NCI-H2029 treated with DMSO at 0.1 percent for 48 hours (cell line): ENCODE measurements around the gene CHD1.
A peak's percentile ranks its signal among the peaks of the same experiment; 100 is the strongest.

Experiments
- DNase-seq: peaks from one replicate; lab custom pipeline; 2025; lab: John Stamatoyannopoulos, UW

The CHD1 gene

GRCh38 chr5:98899456-98899855, 29.4 kb downstream of the CHD1 start:
- no peak for DNase-seq

- no peak for DNase-seq
These were observed 30.1 kb downstream of the CHD1 start for GRCh38 chr5:98898743-98899142.

GRCh38 chr5:98891591-98891990, 37.2 kb downstream of the CHD1 start:
- DNase-seq: no peak

GRCh38 chr5:98880598-98880997, 48.2 kb downstream of the CHD1 start:
- no peak for DNase-seq

DNA sequence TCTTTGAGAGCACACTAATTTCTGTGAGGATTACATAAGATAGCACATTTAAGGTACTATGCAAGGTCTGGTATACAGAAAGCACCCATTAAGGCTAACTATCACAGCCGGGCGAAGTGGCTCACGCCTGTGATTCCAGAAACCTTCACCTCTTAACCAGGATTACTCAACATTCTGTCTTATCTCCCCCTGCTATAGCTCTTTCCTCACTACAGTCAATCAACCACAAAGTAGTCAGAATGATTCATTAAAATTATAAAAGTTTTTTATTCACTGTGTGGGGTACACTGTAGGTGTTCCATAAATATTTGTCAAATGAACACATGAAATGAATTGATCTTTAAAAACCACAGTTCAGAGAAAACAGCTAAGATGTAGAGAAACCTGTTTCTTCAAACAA, 48.7 kb downstream of the CHD1 start:
- no peak for DNase-seq

DNA sequence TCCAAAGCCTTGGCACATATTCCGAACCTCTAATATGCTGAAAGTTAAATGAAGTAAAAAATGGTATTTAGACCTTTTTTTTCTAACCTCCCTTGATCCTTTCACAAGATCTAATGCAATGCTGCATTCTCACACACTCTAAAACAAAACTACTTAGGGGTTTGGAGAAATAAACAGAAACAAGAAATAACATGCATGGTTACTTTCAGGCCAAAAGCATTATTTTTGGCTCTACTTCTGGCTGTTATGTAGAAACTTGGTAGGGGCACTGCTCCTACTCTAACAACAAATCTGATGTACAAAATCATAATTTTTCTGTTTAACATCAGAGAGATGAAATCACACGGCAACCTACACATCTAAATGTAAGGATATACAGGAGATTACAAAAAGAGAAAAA, 51.2 kb downstream of the CHD1 start:
- no peak for DNase-seq

GRCh38 chr5:98872674-98873073, 56.1 kb downstream of the CHD1 start:
- no peak for DNase-seq

GRCh38 chr5:98865690-98866089, 63.1 kb downstream of the CHD1 start:
- no peak for DNase-seq

DNA sequence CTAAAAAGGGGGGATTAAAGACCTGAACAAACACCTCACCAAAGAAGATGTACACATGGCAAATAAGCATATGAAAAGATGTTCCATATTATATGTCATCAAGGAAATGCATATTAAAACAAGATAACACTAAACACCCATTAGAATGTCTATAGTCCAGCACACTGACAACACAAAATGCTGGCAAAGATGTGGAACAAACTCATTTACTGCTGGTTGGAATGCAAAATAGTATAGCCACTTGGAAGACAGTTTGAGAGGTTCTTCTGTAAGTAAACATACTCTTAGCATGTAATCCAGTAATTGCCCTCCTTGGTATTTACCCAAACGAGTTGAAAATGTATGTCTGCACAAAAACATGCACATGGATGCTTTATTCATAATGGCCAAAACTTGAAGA, 81.8 kb downstream of the CHD1 start:
- DNase-seq: no peak

DNA sequence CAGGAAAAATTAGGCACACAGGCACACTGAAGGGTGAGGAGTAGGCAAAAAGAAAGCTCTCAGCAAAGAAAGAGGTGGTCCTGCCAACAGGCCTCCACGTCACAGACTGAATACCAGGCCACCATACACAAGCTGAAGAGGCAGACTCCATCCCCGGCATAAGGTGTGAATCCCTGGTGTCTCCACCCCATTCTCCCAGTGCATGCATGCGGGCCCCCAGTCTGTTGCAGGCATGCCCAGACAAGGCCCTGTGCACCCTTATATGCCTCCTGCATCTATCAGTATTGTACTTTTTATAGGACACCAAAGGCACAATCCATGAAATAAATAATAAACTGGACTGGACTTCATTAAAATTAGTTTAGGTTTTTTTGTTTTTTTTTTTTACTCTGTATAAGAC, 82.3 kb downstream of the CHD1 start:
- DNase-seq: no peak

DNA sequence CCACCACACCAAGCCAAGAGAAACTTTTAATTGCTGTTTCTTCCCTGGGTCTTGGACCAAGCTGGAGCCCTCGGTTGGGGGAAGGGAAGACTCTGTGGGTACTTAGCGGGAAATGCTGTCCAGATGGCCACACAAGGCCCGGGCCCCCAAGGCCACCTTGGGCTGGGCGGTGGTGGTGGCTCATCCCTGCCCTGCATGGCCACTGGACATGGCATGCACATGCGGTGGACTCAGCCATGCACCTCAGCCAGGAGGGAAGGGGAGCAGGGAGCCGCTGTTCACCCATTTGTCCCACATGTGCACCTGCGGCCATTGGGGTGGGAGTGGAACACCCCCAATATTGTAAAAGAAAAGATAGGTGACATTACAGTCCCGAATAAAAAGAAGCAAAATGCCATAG, 82.9 kb downstream of the CHD1 start:
- no peak for DNase-seq

DNA sequence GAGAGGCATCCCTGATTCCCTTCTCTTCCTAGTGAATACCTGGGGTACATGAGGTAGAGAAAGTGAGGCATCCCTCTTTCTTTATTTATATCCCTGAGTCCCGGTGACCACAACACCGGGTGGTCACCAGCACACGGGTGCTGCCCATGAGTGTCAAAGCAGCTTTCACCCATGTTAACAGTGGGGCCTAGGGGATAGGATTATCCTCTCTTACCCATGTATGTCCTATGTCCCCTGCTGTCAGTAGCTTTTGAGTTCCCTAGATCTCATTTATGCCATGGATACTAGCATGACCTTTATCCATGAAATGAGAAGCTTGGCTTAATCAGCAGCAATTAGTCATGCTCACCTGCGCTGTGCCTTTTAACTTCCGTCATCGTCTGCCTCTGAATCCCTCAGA, 83.9 kb downstream of the CHD1 start:
- no peak for DNase-seq

DNA sequence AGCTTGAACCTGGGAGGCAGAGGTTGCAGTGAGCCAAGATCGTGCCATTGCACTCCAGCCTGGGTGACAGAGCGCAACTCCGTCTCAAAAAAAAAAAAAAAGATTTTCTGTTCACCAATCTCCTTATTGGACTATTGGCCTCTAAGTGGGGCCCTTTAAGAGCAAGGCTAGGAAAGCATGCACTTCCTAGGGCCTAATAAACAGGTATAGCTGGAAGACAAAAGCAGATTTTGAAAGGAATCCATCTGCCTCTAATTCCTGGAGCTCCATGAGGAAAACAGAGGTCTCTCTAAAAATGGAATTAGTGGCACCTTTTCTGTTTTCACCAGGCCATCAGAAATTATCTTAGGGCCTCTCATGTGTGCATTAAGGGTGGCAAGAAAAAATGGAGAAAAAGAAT, 85.3 kb downstream of the CHD1 start:
- DNase-seq: no peak

GRCh38 chr5:98840946-98841345, 87.9 kb downstream of the CHD1 start:
- no peak for DNase-seq

- DNase-seq: peak; percentile 36
These were observed 89.1 kb downstream of the CHD1 start for GRCh38 chr5:98839469-98840383.

DNA sequence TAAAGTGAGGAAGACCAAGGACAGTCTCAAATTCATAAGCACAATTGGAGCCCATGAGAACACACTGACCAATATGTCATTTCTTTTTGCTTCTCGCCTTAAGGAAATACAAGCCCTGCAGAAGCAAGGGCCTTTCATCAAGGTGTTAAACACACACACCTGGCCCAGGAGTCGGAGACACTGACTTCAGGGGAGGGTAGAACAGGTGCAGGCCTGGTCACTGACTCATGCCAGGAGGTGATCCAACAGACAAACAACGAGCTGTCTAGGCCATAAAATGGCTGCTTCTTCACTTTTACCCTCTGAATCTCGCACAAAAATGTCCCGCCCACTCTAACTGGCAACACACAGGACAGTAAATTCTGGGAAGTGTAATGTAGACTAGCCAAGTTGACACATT, 92.6 kb downstream of the CHD1 start:
- no peak for DNase-seq

DNA sequence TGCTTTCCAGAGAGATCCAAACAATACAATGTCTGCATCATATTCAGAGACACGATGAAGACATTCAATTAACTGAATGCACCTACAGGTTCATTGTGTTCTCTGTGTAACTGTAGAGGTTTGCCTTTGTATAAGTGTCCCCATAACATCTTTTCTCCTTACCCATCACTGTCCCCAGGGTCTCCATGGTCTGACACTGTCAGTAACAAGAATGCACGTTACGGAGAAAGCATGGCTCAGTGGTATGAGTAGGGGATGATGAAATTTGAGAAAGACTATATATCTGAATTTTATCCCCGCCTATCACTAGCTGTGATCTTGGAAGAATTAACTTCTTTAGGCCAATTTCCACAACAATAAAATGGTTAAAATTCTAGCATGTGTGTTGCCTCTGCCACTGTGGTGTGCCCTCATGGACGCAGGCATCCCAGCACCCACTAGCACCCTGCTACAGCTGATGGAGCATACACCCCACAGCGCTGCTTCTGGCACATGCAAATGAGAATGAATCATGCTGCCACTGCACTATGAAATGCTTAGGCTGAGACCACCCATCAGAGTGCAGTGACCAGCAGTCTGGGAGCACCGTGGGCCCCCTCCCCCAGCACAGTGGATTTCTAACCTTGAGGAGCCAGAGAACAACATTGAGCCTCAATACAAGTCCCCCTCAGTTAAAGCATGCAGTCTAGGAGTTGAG, 101.1 kb downstream of the CHD1 start:
- no peak for DNase-seq

- DNase-seq: no peak
These were observed 101.6 kb downstream of the CHD1 start for GRCh38 chr5:98827161-98827560.

DNA sequence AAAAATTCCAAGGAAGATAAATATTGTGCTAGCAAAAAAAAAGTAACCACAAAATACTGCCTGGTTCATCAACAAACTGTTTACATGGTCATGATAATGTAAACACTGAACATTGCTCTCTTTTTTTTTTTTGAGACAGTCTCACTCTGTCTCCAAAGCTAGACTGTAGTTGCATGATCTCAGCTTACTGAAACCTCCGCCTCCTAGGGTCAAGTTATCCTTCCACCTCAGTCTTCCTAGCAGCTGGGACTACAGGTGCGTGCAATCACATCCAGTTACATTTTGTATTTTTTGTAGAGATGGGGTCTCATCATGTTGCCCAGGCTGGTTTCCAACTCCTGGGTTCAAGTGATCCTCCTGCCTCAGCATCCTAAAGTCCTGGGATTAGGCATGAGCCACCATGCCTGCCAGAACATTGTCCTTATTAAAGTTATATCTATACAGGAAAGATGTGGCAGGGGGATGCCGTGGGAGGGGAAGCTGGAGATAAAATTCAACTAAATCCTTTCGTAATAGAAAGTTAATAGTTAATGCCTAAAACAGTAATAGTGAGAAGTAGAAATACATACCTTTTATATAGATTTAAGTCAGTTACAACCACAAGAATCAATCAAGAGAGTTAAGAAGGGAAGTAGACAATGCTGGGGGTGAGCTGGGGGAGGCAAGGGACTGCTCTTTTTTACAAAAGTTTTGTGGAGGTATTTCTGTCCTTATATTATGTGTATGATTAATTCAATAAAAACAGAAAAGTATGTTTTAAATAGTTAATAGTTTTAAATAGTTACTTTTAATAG, 103.0 kb downstream of the CHD1 start:
- DNase-seq: no peak

DNA sequence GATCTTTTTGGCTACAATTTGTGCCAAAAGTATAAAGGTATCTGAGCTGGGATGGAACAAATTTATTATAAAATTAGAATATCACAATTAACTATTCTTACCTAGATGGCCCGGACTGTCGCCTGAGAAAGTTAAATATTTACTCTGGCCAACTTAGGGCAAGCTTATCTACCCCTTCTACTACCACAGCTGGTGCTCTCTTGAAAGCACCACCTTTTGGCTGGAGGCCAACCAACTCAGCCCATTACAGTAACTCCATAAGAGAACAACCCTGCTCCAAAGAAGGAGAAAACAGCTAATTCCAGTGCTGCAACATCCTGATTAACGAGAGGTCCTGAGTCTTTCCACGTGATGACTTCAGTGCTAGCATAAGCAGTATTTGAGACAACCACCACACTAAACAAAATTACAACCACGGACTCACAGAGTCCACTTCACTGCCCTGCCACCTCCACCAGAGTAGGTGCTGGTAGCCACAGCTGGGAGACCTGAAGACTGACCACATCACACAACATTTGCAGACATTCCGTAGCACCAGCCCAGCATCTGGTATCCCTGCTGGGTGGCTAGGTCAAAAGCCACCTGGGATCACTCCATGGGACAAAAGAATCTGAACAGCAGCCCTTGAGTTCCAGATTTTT, 112.1 kb downstream of the CHD1 start:
- no peak for DNase-seq

- DNase-seq: no peak
These were observed 115.1 kb downstream of the CHD1 start for GRCh38 chr5:98813755-98814154.

DNA sequence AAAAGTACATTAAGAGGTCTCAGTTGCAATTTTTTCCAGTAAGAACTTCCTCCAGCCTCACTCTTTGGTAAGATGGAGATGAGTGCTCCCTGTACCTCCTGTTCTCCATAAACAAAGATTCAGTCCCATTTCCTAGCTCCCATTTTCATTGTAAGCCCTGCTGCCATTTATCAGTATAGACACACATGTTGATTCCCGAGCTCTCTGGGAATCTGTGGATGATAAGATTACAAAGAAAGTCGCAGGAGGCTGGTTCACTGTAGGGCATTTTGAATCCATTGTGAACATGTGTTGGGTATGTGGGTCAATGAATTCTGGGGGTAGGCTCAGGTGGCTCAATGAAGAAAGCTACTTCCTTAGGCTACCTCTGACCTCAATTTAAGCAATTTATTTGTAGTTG, 118.6 kb downstream of the CHD1 start:
- no peak for DNase-seq
